ENCODE measurements around the gene TCOF1. TPM values are rescaled to one million over a fixed set of nuclear protein-coding genes. Genes with fewer than 3 reads are reported as not detected.

TCOF1 gene
- total RNA-seq, 1 donor from 2014 or later, result 9.4 TPM

GRCh38 chr5:150377964-150378694 is 20.6 kb downstream of the TCOF1 start:
- DNase-seq (ENCODE audit: low spot score in 2 of 2) (no peak), FAIRE-seq (no peak)

- FAIRE-seq (no peak), DNase-seq (ENCODE audit: low spot score in 2 of 2) (no peak)
These were observed 27.2 kb downstream of the TCOF1 start for GRCh38 chr5:150384701-150385100.

GRCh38 chr5:150386024-150386855 is 28.7 kb downstream of the TCOF1 start:
- DNase-seq (ENCODE audit: low spot score in 2 of 2) (no peak), FAIRE-seq (no peak)

GRCh38 chr5:150389531-150390266 is 32.2 kb downstream of the TCOF1 start:
- no peak for FAIRE-seq
- DNase-seq (ENCODE audit: low spot score in 2 of 2), result no peak

- DNase-seq (ENCODE audit: low spot score in 2 of 2) (no peak), FAIRE-seq (no peak)
These were observed 33.8 kb downstream of the TCOF1 start for GRCh38 chr5:150391064-150391834.

- FAIRE-seq, result no peak
- DNase-seq (ENCODE audit: low spot score in 2 of 2), result no peak
These were observed 34.5 kb downstream of the TCOF1 start for GRCh38 chr5:150391986-150392385.

GRCh38 chr5:150392680-150393079 is 35.2 kb downstream of the TCOF1 start:
- FAIRE-seq (no peak), DNase-seq (ENCODE audit: low spot score in 2 of 2) (no peak)

GRCh38 chr5:150393096-150393645 is 35.7 kb downstream of the TCOF1 start:
- DNase-seq (ENCODE audit: low spot score in 2 of 2) (no peak), FAIRE-seq (no peak)

- FAIRE-seq (no peak), DNase-seq (ENCODE audit: low spot score in 2 of 2) (no peak)
These were observed 36.6 kb downstream of the TCOF1 start for GRCh38 chr5:150394131-150394530.

- no peak for DNase-seq (ENCODE audit: low spot score in 2 of 2)
- FAIRE-seq, result no peak
These were observed 37.6 kb downstream of the TCOF1 start for GRCh38 chr5:150394912-150395687.

- no peak for DNase-seq (ENCODE audit: low spot score in 2 of 2)
- FAIRE-seq, result no peak
These were observed 38.1 kb downstream of the TCOF1 start for GRCh38 chr5:150395688-150395975.

- no peak for FAIRE-seq
These were observed 38.8 kb downstream of the TCOF1 start for GRCh38 chr5:150396267-150396666.

GRCh38 chr5:150397146-150397781 is 39.8 kb downstream of the TCOF1 start:
- FAIRE-seq (no peak), DNase-seq (ENCODE audit: low spot score in 2 of 2) (no peak)

More at GRCh38 chr5:150396267-150396666, 38.8 kb downstream of the TCOF1 start:
- no peak for DNase-seq (ENCODE audit: low spot score in 2 of 2)

- no peak for DNase-seq (ENCODE audit: low spot score in 2 of 2)
- no peak for FAIRE-seq
These were observed 40.6 kb downstream of the TCOF1 start for GRCh38 chr5:150397782-150398721.

- DNase-seq (ENCODE audit: low spot score in 2 of 2) (no peak), FAIRE-seq (no peak)
These were observed 41.4 kb downstream of the TCOF1 start for GRCh38 chr5:150398722-150399523.

GRCh38 chr5:150399524-150400211 is 42.2 kb downstream of the TCOF1 start:
- FAIRE-seq (no peak), DNase-seq (ENCODE audit: low spot score in 2 of 2) (no peak)
